NK-92 (cell line): ENCODE results near the gene CPEB3.
"Not testable (repeated sequence)": the region's sequence is repeated elsewhere in the genome, so short reads cannot be mapped to it uniquely, and the experiment has no call there.

Experiments
- DNase-seq: peaks from one replicate; lab custom pipeline; 2025; ENCODE audit not compliant: unreplicated experiment; lab: John Stamatoyannopoulos, UW

Gene CPEB3

DNA sequence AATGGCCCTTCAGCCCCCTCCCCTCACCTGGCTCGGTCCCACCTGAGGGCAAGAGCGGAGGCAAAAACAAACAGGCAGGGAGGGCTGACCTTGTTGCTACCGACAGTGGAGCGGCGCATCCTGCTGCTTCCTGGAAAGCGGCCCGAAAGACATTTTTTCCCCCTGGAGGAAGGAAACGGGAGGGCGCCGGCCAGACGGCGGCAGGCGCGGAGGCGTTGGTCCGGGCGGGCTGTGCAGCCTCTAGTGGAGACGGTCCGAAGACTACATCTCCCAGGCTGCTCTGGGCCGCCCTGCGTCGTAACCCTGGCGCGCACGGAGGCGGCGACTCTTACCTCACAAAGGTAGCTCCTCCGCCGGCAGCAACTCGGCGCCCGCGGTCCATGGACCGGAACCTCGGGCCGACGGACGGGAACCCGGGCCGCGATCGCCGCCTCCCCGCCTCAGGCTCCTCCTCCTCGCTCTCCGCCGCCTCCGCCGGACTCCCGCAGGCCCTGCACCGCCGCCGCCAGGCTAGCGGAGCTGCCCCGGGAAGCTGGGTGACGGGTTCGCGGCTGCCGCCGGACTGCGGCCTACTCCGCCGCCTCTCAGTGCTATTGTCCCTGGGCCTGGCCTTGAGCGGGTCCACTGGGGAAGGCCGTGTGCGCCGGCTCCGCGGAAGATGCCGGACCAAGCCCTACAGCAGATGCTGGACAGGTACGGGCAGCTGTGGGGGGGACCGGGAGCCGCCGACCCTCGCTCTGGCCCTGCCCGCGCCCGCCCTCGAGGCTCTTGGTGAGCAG lies at the start of gene CPEB3, which contains the start of gene MARCHF5:
CPEB3 (minus strand) TSS at position 242 of the 779 bp plus-strand sequence. CDS start 50,728 bp downstream, outside the sequence.
MARCHF5 (plus strand) TSS at position 331 of the 779 bp plus-strand sequence; CDS start at position 659, 328 bp downstream.
- peak; percentile 43 for DNase-seq

DNA sequence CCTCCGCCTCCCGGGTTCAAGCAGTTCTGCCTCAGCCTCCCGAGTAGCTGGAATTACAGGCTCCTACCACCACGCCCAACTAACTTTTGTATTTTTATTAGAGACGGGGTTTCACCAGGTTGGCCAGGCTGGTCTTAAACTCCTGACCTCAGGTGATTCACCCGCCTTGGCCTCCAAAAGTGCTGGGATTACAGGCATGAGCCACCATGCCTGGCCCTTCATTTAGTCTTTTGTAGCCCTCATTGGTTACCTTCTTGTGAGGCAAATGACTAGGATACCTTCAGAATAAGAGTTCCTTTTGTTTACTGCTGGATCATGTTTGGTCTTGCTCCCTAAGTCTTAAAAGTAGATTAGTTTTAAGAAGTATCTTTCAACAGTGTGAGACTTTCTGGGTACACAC lies 39.0 kb upstream of the CPEB3 start:
- DNase-seq: not testable (repeated sequence)

DNA sequence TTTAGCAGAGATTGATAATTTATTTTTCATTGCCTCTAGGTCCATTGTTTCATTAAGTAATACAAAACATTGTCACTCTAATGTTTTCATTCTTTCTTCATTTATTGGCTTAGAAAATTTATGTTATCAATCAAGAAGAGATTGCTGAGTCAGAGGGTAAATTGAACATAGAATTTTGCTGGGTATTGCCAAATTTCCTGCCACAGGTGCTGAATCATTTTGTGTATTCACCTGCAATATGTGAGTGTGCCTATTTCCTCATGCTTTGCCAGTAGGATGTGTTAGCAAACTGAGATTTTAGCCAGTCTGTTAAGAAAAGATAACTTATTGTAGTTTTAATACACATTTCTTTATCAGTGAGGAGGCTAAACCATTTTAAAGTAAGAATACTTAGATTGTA lies 38.1 kb upstream of the CPEB3 start:
- no peak for DNase-seq

DNA sequence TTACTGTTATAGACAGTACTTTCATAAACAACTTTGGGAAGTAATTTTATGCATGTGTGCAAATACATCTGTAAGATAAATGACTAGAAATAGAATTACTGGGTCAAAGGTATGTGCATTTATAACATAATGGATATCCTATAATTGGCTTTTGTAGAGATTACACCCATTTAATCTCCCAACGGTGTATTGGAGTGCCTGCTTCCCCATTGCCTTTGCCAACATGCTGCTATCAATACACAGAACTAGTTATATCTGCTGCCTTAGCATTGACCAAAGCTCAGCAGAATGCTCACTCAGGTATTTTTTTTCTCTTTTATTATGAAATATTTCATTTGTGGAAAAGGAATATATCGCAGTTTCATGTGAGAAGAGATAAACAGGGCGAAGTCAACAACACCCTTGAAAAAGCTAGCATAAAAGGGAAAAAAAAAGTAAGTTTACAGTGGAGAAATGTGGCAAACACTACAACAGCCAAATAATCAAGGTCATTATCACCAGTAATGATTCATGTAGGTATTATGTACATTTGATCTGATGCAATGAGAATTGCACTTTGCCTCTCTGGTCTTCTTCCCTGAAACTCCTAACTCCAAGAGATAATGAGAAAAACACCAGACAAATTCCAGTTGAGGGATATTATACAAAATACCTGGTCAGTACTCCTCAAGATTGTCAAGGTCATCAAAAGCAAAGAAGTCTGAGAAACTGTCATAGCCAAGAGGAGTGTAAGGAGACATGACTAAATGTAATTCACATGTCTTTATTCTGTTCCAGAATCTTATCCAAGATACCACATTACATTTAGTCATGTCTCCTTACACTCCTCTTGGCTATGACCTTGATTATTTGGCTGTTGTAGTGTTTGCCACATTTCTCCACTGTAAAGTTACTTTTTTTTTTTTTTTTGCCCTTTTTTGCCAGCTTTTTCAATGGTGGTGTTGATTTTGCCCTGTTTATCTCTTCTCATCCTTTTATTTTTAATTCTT lies 36.9 kb upstream of the CPEB3 start:
- DNase-seq: no peak

GRCh38 chr10:92323079-92323478 lies 32.2 kb upstream of the CPEB3 start:
- no peak for DNase-seq

- no peak for DNase-seq
These were observed 25.7 kb upstream of the CPEB3 start for GRCh38 chr10:92316610-92317009.

DNA sequence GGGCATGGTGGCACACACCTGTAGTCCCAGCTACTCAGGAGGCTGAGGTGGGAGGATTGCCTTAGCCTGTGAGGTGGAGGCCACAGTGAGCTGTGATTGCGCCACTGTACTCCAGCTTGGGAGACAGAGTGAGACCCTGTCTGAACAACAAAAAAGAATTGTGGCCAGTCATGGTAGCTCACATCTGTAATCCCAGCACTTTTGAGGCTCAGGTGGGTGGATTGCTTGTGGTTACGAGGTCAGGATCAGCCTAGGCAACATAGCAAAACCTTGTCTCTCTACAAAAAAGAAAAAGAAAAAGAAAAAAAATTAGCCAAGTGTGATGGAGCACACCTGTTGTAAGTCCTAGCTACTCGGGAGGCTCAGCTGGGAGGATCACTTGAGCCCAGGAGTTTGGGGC lies 22.9 kb upstream of the CPEB3 start:
- DNase-seq: no peak

DNA sequence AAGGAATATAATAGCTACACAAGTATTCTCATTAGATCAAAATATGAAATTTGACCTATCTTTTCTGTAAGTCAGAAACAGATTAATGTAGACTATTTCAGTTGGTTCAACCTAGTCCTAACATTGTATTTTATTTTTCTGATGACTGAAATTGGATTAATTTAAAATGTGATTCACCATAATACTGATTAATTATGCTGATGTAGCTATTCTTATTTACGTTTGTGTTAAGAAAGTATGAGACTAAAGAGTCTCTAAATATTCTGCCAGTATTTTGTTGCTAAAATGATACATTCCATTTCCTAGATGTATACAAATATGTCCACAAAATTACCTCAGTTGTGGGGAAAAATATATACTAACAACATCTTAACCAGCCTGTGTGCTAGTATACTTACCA lies 18.4 kb upstream of the CPEB3 start:
- no peak for DNase-seq

DNA sequence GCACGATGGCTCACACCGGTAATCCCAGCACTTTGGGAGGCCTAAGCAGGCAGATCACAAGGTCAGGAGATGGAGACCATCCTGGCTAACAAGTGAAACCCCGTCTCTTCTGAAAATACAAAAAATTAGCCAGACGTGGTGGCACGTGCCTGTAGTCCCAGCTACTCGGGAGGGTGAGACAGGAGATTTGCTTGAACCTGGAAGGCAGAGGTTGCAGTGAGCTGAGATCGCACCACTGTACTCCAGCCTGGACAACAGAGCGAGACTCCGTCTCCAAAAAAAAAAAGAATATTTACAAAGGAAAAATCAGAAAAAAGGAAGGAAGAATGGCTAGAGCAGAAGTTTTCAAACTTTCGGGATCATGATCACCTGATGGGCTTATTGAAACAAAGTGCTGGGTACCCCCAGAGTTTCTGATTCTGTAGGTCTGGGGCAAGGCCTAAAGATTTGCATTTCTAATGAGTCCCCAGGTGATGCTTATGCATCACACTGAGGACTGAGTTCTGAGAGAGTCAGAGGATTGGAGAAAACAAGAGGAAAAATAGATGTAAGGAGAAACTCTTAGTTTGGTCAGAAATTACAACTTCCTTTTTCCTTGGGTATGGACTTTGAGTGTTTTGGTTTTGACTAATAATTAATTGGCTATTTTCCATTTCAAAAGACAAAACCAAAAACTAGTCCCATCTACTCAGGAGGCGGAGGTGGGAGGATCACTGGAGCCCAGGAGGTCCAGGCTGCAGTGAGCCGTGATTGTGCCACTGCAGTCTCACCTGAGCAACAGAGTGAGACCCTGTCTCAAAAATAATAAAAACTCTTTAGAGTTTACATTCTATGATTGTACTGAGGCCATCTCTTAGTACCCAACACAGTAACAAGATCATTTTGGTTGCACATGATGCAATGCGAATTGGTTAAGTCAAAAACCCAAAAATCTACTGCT lies 14.5 kb upstream of the CPEB3 start:
- DNase-seq: no peak

DNA sequence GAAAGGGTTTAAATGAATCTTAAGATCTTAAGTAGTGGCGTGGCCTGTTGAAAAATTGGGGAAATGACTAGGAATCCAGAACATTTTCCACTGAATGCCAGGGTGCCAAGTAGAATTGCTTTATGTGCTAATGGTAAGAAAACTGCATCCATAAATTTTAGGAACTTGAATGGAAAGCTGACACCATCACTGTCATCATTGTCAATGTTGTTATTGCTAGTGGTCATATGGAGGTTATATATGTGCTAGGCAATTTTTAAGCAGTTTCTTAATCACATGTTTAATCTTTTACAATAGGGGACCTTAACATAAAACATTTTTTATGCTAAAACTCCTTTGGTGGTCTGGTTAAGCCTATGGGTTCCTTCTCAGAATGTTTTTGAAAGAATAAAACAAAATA lies 13.2 kb upstream of the CPEB3 start:
- no peak for DNase-seq

GRCh38 chr10:92303096-92303495 lies 12.2 kb upstream of the CPEB3 start:
- no peak for DNase-seq

DNA sequence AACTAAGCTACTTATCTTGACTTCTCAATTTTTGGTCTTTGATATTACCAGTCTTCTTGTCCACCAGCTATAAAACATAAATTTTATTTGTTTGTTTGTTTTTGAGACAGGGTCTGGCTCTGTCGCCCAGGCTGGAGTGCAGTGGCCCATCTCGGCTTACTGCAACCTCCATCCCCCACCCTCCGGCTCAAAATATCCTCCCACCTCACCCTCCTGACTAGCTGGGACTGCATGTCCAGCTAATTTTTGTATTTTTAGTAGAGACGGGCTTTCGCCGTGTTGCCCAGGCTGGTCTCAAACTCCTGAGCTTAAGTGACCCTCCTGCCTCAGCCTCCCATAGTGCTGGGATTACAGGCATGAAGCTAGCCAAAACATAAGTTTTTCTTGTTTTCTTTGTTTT lies 7.6 kb upstream of the CPEB3 start:
- DNase-seq: no peak

GRCh38 chr10:92291921-92292845 lies 1.3 kb upstream of the CPEB3 start:
- no peak for DNase-seq

- no peak for DNase-seq
These were observed 663 bp upstream of the CPEB3 start for GRCh38 chr10:92291616-92291865.

- no peak for DNase-seq
These were observed 622 bp downstream of the CPEB3 start for GRCh38 chr10:92290076-92290836.

GRCh38 chr10:92284112-92284704 lies 6.7 kb downstream of the CPEB3 start:
- DNase-seq: no peak

GRCh38 chr10:92278996-92279696 lies 11.7 kb downstream of the CPEB3 start:
- no peak for DNase-seq

- no peak for DNase-seq
These were observed 16.8 kb downstream of the CPEB3 start for GRCh38 chr10:92274071-92274470.
